GM12878 (cell line): ENCODE results near the gene C2. TPM values are rescaled to one million over a fixed set of nuclear protein-coding genes. Genes with fewer than 3 reads are reported as not detected.
A peak's percentile ranks its signal among the peaks of the same experiment; 100 is the strongest.

ENCODE experiments used
- ATAC-seq: fragments of 200-7000 bp; cut with Tn5 transposase; 3 replicates; pipeline ENCODE4 v1.9.1; 2020; ENCODE audit warnings: mild to moderate bottlenecking, moderate library complexity
- BruUV-seq: library from RNA; stranded (reverse); fragments of 400-500 nt; replicated peaks from 2 replicates; lab custom pipeline; 2021; lab: Mats Ljungman, UMichigan
- CTCF ChIA-PET: fragments of 300-600 bp; sonication (Branson Sonifier 250); formaldehyde crosslinking; extraction: SDS; loops from one replicate; lab custom pipeline; 2021; ENCODE audit warnings: inconsistent platforms; lab: Yijun Ruan, JAX
- POLR2A ChIA-PET: fragments of 350-600 bp; formaldehyde crosslinking; extraction: SDS; loops from one replicate; lab custom pipeline; 2021; ENCODE audit warnings: inconsistent platforms; lab: Charles Lee
- RAD21 ChIA-PET: fragments of 300-600 bp; sonication (Branson Sonifier 250); formaldehyde crosslinking; loops from one replicate; lab custom pipeline; 2023; ENCODE audit warnings: antibody characterized with exemption; ENCODE audit not compliant: unreplicated experiment; lab: Charles Lee
- SMC1A ChIA-PET: fragments of 300-600 bp; sonication (Branson Sonifier 250); formaldehyde crosslinking; loops from one replicate; lab custom pipeline; 2023; ENCODE audit not compliant: unreplicated experiment, uncharacterized antibody; lab: Charles Lee
- DNase-seq: peaks from one replicate; pipeline ENCODE4 v3.0.0-alpha.2; 2011; ENCODE audit warnings: low read depth, low spot score
- FAIRE-seq: peaks from 3 replicates; lab custom pipeline; 2011; peaks lifted over from hg19 to GRCh38; lab: Jason Lieb, UNC
- H2AFZ ChIP-seq: 2 replicates; pipeline ENCODE4 v1.6.0; 2011; ENCODE audit warnings: low read depth, low read length, control low read depth; ENCODE audit not compliant: control insufficient read depth
- H3K27ac ChIP-seq: 2 replicates; pipeline ENCODE4 v1.5.1; 2011; ENCODE audit warnings: control low read depth; ENCODE audit not compliant: control insufficient read depth, insufficient read depth
- H3K27me3 ChIP-seq, 2 experiments: replicated peaks in 1 of 2; 2 replicates each; pipeline versions ENCODE4 v1.6.0 to v1.6.1; 2011; ENCODE audit warnings: low read length in 1 of 2; ENCODE audit not compliant: control insufficient read depth in 2 of 2, insufficient read depth in 2 of 2
- H3K36me3 ChIP-seq, 2 experiments: 2 replicates each; pipeline ENCODE4 v1.5.1; 2011; ENCODE audit warnings: low read length in 1 of 2; ENCODE audit not compliant: control insufficient read depth in 2 of 2, insufficient read depth in 2 of 2
- H3K4me1 ChIP-seq: 2 replicates; pipeline ENCODE4 v1.6.1; 2011; ENCODE audit warnings: mild to moderate bottlenecking, low read length, moderate library complexity, mixed read lengths; ENCODE audit not compliant: control insufficient read depth, insufficient read depth
- H3K4me2 ChIP-seq: 2 replicates; pipeline ENCODE4 v1.6.0; 2011; ENCODE audit warnings: control low read depth; ENCODE audit not compliant: control insufficient read depth, insufficient read depth
- H3K4me3 ChIP-seq: fragments of 200-600 bp; sonication (generic); 2 replicates; pipeline ENCODE4 v1.5.1; 2016
- H3K79me2 ChIP-seq: 2 replicates; pipeline ENCODE4 v1.6.0; 2011; ENCODE audit warnings: low read length; ENCODE audit not compliant: control insufficient read depth, insufficient read depth
- H3K9ac ChIP-seq: 2 replicates; pipeline ENCODE4 v1.8.0; 2011; ENCODE audit warnings: low read length, control low read depth, mixed read lengths; ENCODE audit not compliant: control insufficient read depth, insufficient read depth
- H3K9me3 ChIP-seq: replicated peaks from 3 replicates; pipeline ENCODE4 v1.5.1; 2011; ENCODE audit warnings: mild to moderate bottlenecking, low read length; ENCODE audit not compliant: control insufficient read depth, insufficient read depth
- H4K20me1 ChIP-seq: 2 replicates; pipeline ENCODE4 v1.6.0; 2011; ENCODE audit not compliant: control insufficient read depth, insufficient read depth
- BCL3 ChIP-seq: IDR thresholded peaks from 2 replicates; pipeline ENCODE4 v1.6.1; 2011; ENCODE audit warnings: borderline replicate concordance, low read depth, mild to moderate bottlenecking, moderate library complexity, low read length; ENCODE audit not compliant: insufficient read depth, poor library complexity, severe bottlenecking
- POLR2A ChIP-seq: IDR thresholded peaks from 2 replicates; pipeline ENCODE4 v1.6.1; 2011; ENCODE audit warnings: low read depth, mild to moderate bottlenecking, low read length
- SMAD5 ChIP-seq: IDR thresholded peaks from 2 replicates; pipeline ENCODE4 v1.6.1; 2016; ENCODE audit warnings: antibody characterized with exemption, low read depth
- ZNF207 ChIP-seq: fragments of 450-650 bp; IDR thresholded peaks from 2 replicates; pipeline ENCODE4 v1.6.1; 2014; ENCODE audit warnings: antibody characterized with exemption, mild to moderate bottlenecking, borderline replicate concordance
- WGBS: methylation state at CpG from one replicate; pipeline ENCODE4 v1.1.6; 2016; ENCODE audit warnings: low lambda C conversion rate; ENCODE audit not compliant: insufficient replicate concordance, insufficient coverage; ENCODE audit errors: missing lambda C conversion rate; 5-methylcytosine and 5-hydroxymethylcytosine counted together
- in situ Hi-C: fragments of 300-500 bp; cut with MboI; formaldehyde crosslinking; loops from 9 replicates; pipeline ENCODE4 v1.14.3; 2018; ENCODE audit warnings: mixed read lengths
- intact Hi-C: fragments of 100-400 bp; cut with micrococcal nuclease; formaldehyde crosslinking; loops from one replicate; pipeline ENCODE4 v1.14.2; 2022; ENCODE audit not compliant: unreplicated experiment
- polyA plus RNA-seq, 11 experiments: library from polyadenylated mRNA; depleted of rRNA in 4 of 11; unstranded in 6 of 11; stranded (reverse) in 5 of 11; fragments of >200 nt; fragmentation: Nextera tagmentation in 4 of 11; fragmentation: Illumina TruSeq in 1 of 11; extraction: Ambion mirVana in 4 of 11; extraction: Trizol in 1 of 11; gene quantifications; 1 replicate in 1 of 11; 2 replicates in 10 of 11; pipeline versions ENCODE4 v1.2.1 to v1.2.3, GENCODE V29; 2011 to 2016; ENCODE audit warnings: inconsistent platforms in 2 of 11, missing spikeins in 2 of 11, low read depth in 1 of 11
- total RNA-seq, 4 experiments: library from RNA; depleted of rRNA in 3 of 4; stranded (reverse); fragments of >200 nt in 3 of 4; fragmentation: Illumina TruSeq in 1 of 4; extraction: Trizol in 1 of 4; gene quantifications; 2 replicates each; pipeline versions ENCODE4 v1.2.1 to v1.2.3, GENCODE V29; 2013 to 2021

Gene C2
- total and polyA plus RNA-seq, 10 of the 15 experiments (the other 5 are each of a cell fraction or from before 2014, with no cell fraction given) = 0.06 to 0.97 (median 0.21) TPM; not detected in 5

- TF ChIP-seq ZNF207 = no peak
- TF ChIP-seq, all 136 proteins: peak for 0
Measured at GRCh38 chr6:31948306-31948705, 20.8 kb downstream of the C2 start (continued).

GRCh38 chr6:31948753-31949413 is 21.4 kb downstream of the C2 start:
- TF ChIP-seq POLR2A (peak; percentile 29; the same call in 1 of the 2 replicates), BCL3 (peak; percentile 89), SMAD5 (no peak)
- no peak overlapping the region for H3K27ac ChIP-seq
- no peaks in the 10 kb centered on the region for H3K27me3 ChIP-seq
- H3K9ac ChIP-seq = no peak overlapping the region
- ChIA-PET SMC1A (no interaction called here), CTCF (no interaction called here), POLR2A (no interaction called here), RAD21 (no interaction called here)
- in situ Hi-C loops = no loop called here
- FAIRE-seq (no peak), ATAC-seq (no peak), DNase-seq (no peak)
- no peaks in the 10 kb centered on the region for H4K20me1 ChIP-seq
- H3K4me2 ChIP-seq = no peak overlapping the region
- intact Hi-C loops = no loop called here
- H3K4me3 ChIP-seq = no peak overlapping the region
- H2AFZ ChIP-seq = no peak overlapping the region
- H3K79me2 ChIP-seq = no peaks in the 10 kb centered on the region
- WGBS = 92% methylated on average over 6 of the region's 6 CpGs
- no peaks in the 10 kb centered on the region for H3K9me3 ChIP-seq
- peaks cover 3 to 11% of the 10 kb centered on the region in 2 experiments; a peak in 2 of 4 replicates for H3K36me3 ChIP-seq
- H3K4me1 ChIP-seq = peaks cover 3% of the 10 kb centered on the region; the same call in 1 of the 2 replicates
- no TSS peak for BruUV-seq
